GM12801 (cell line): ENCODE measurements around the gene CLIP3.

Source experiments
- CTCF ChIP-seq: IDR thresholded peaks from one replicate; pipeline ENCODE4 v1.5.1; 2011; ENCODE audit warnings: control low read depth; ENCODE audit not compliant: insufficient read length; ENCODE audit errors: extremely low read depth

Gene CLIP3

DNA sequence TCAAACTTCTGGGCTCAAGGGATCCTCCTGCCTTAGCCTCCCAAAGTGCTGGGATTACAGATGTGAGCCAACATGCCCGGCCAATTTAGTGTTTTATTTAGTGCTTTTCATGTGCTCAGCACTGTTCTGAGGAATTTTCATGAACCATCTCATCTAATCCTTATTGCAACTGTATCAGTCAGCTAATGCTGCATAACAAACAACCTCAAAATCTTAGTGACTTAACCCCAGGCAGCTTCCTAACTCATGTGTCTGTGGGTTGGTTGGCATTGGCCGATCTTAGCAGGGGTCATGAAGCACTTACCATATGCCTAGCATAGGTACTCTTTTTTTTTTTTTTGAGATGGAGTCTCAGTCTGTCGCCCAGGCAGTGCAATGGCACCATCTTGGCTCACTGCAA, 43.8 kb downstream of the CLIP3 start:
- no peak for TF ChIP-seq CTCF

GRCh38 chr19:35987571-35987896, 45.1 kb downstream of the CLIP3 start:
- TF ChIP-seq CTCF: no peak

- no peak for TF ChIP-seq CTCF
These were observed 45.8 kb downstream of the CLIP3 start for GRCh38 chr19:35986664-35987570.

DNA sequence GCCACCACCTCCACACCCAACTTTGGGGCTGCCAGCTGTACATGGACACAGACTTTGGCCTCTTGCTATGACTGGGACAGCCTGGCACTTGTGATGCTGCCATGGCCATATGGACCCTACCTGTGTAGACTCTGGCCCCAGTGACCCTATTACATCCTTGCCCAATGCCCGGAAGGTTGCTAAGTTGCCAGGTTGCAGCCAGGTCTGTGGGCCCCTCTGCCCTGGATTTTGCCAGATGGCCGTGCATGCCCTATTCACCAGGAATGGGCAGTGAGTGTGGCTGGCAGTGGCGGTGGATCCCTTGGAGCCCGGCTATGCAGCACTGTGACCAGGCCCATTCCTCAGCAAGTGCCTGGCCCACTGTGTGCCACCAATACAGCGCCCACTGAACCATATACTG, 46.6 kb downstream of the CLIP3 start:
- TF ChIP-seq CTCF: no peak

DNA sequence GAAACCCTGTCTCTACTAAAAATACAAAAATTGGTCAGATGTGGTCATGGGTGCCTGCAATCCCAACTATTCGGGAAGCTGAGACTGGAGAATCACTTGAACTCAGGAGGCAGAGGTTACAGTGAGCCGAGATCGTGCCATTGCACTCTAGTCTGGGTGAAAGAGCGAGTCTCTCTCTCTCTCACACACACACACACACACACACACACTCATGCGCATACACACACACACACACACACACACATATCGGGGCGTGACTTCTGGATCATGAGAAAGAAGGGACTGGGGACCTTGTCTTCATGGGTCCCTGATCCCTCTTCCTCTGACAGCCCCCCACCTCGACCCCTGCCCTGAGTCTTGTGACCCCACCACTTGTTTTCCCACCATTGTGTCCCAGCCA, 49.5 kb downstream of the CLIP3 start:
- no peak for TF ChIP-seq CTCF

GRCh38 chr19:35978832-35979365, 53.8 kb downstream of the CLIP3 start:
- no peak for TF ChIP-seq CTCF

DNA sequence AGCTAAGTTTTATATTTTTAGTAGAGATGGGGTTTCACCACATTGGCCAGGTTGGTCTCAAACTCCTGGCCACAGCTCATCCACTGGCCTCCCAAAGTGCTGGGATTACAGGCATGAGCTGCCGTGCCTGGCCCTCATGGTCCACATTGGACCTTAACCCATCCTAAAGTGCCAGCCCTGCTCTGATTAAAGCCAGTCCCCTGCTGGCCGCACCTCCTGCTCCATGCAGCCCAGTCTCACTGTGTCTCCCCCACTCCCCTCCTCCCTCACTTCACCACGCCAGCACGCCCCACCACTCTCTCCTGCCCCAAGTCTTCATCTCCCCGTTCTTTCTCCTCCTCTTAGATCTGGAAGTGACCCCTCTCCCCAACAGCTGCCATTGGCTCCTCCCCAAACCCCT, 54.4 kb downstream of the CLIP3 start:
- TF ChIP-seq CTCF: no peak
